ENCODE measurements around the gene EP300. TPM values are rescaled to one million over a fixed set of nuclear protein-coding genes. Genes with fewer than 3 reads are reported as not detected.
A peak's percentile ranks its signal among the peaks of the same experiment; 100 is the strongest.

Gene EP300
- polyA plus RNA-seq, 6 donors from 2014 or later, result 17.0 to 41.3 (median 20.1) TPM

DNA sequence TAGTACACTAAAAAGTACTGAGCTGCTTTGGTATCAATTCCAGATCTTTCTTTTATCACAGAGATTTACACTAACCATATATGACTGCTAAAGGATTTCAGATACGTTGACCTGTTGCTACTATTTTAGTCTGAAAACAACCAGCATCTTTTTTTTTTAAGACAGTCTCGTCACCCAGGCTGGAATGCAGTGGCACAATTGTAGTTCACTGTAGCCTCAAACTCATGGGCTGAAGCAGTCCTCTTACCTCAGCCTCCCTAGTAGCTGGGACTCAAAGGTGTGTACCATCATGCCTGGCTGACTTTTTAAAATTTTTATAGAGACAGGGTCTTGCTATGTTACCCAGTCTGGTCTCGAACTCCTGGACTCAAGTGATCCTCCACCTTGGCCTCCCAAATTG lies 88.5 kb downstream of the EP300 start:
- Mint-ChIP-seq H3K27me3 (no peaks in the 10 kb centered on the region), H3K36me3 (peaks cover 6 to 19% of the 10 kb centered on the region in 2 donors), H3K4me3 (peak overlapping the region in 1 of 8 donors; percentile 66), H3K4me1 (peaks cover 5 to 20% (median 11%) of the 10 kb centered on the region in 3 donors), H3K27ac (peak overlapping the region in 5 of 6 donors; percentile 22 to 72 (median 47)), H3K9me3 (no peaks in the 10 kb centered on the region)
- DNase-seq (no peak), ATAC-seq (ENCODE audit: low read depth in 2 of 2) (no peak)

DNA sequence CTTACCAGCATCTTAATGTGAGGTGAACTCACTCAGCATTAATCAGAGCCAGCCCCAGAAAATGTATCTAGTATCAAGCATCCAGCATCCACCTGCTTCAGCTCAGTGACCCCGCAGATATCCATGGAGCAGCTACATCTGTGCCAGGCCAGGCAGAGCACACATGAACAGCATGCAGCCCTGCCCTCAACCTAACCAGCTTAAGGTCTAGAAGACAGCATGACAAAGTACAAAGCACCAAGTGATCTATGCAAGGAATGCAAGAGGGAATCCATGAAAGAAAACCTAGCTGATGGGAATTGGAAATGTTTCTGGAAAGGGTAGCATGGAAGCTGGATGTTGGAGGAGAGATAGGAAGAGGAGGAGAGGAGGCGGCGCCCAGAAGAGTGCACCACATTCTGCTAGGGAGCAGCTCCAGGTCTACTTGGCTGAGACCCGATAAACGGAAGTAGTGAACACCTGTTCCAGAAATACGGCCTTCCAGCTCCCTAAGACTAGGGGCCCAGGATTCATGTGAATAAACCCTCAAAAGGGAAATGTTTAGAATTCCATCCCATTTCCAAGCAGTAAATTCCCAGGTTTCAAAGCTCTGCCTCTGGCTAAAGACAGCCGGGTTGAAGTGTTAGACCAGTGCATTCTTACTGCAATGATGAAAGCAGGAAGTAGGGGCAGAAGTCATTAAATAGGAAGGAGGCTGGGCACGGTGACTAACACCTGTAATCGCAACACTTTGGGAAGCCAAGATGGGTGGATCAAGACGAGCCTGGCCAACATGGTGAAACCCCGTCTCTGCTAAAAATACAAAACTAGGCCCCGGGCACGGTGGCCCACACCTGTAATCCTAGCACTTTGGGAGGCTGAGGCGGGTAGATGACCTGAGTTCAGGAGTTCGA lies 89.2 kb downstream of the EP300 start:
- Mint-ChIP-seq H3K9me3 (no peaks in the 10 kb centered on the region), H3K27ac (peak overlapping the region in 5 of 6 donors; percentile 47 to 72 (median 59)), H3K27me3 (no peaks in the 10 kb centered on the region), H3K36me3 (peaks cover 6 to 12% of the 10 kb centered on the region in 2 donors), H3K4me1 (peaks cover 5 to 19% (median 7%) of the 10 kb centered on the region in 3 donors), H3K4me3 (peak overlapping the region in 1 of 8 donors; percentile 66)
- DNase-seq (no peak), ATAC-seq (ENCODE audit: low read depth in 2 of 2) (no peak)

DNA sequence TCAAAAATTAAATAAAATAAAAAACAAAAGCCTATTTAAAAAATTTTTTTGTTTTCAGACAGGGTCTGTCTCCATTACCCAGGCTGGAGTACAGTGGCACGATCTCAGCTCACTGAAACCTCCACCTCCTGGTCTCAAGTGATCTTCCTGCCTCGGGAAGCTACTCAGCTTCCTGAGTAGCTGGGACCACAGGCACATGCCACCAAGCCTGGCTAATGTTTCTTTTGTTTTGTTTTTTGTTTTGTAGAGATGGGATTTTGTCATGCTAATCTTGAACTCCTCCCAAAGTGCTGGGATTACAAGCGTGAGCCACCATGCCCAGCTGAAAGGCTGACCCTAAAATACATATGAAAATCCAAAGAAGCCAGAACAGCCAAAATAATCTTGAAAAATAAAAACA lies 92.3 kb downstream of the EP300 start:
- Mint-ChIP-seq H3K36me3 (peaks cover 0 to 3% of the 10 kb centered on the region in 2 donors), H3K27ac (no peak overlapping the region), H3K27me3 (no peaks in the 10 kb centered on the region), H3K9me3 (no peaks in the 10 kb centered on the region), H3K4me1 (peaks cover 0 to 11% (median 3%) of the 10 kb centered on the region in 3 donors), H3K4me3 (no peak overlapping the region)
- ATAC-seq (ENCODE audit: low read depth in 2 of 2) (no peak), DNase-seq (no peak)

DNA sequence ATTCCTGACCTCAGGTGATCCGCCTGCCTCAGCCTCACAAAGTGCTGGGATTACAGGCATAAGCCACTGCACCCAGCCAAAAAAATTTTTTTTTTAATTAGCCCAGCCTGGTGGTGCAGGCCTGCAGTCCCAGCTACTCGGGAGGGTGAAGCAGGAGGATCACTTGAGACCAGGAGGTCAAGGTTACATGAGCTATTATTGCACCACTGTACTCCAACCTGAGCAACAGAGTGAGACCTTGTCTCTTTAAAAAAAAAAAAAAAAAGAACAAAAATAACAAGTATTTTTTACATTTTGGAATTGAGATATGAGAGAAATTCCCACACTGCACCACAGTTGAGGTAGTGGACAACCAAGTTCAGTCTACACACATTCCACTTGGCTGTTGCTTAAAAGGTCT lies 99.1 kb downstream of the EP300 start:
- DNase-seq, result no peak
- no peak overlapping the region for H3K4me3 Mint-ChIP-seq
- H3K36me3 Mint-ChIP-seq, result no peaks in the 10 kb centered on the region
- no peaks in the 10 kb centered on the region for H3K9me3 Mint-ChIP-seq
- H3K27me3 Mint-ChIP-seq, result no peaks in the 10 kb centered on the region
- no peak for ATAC-seq (ENCODE audit: low read depth in 2 of 2)
- peak overlapping the region in 1 of 6 donors; percentile 61 for H3K27ac Mint-ChIP-seq
- H3K4me1 Mint-ChIP-seq, result no peaks in the 10 kb centered on the region

DNA sequence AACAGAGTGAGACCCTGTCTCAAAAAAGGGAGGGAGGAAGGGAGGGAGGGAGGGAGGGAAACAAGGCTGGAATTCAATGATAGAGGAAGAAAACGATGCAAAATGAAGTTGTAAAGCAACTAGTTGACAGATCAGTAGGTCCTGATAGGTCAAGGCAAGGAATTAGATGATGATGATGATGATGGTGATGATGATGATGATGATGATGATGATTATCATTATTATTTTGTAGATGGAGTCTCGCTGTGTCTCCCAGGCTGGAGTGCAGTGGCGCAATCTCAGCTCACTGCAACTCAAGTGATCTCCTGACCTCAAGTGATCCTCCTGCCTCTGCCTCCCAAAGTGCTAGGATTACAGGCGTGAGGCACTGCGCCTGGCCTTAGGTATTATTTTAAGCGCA lies 101.4 kb downstream of the EP300 start:
- peaks cover 9 to 11% (median 10%) of the 10 kb centered on the region in 3 donors for H3K4me1 Mint-ChIP-seq
- no peaks in the 10 kb centered on the region for H3K36me3 Mint-ChIP-seq
- H3K9me3 Mint-ChIP-seq, result no peaks in the 10 kb centered on the region
- peak overlapping the region in 1 of 8 donors; percentile 6 for H3K4me3 Mint-ChIP-seq
- ATAC-seq (ENCODE audit: low read depth in 2 of 2) (no peak), DNase-seq (no peak)
- peak overlapping the region in 1 of 6 donors; percentile 7 for H3K27ac Mint-ChIP-seq
- no peaks in the 10 kb centered on the region for H3K27me3 Mint-ChIP-seq

DNA sequence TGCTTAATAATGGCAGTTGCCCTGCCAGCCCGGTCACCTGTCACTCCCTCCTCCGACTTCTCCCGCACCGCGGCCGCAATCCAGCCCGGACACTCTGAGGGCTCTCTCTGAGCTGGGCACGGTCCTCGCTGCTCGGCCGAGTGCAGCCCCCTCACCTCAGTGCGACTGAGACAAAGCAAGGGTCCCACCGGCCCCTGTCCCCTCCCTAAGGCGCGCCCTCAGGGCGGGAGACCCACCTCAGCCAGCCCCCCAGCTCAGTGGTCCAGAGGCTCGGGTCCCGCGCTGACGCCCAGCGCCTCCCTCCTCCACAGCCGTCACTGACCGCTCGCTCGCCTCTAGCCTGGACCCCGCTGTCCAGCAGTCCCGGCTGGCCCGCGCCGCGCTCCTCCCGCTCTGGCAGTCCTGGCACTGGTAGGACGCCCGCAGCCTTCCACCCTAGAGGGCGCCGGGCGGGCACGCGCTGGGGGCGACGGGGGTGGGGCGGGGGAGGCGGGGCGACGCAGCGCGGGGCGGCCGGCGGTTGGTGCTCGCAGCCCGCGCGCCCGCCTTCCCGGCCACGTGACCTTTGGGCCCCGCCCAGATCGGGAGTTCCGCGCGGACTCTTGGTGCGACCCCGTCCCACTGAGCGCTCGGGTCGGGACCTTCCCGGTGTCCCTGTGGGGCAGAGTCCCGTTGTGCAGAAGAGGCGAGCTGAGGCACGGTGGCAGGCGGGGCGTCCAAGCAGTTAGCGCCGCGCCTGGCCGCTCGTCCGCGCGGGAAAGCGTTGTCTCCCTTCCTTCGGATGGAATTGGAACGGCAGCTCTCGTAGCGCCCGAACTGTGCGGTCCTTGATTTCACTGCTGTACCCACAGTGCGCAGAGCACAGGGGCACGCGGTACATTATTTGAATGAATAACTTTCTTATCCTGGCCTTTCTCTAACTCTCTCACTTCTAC lies 104.9 kb downstream of the EP300 start:
- DNase-seq (peak; percentile 72), ATAC-seq (ENCODE audit: low read depth in 2 of 2) (peak; percentile 88)
- Mint-ChIP-seq H3K27ac (peak overlapping the region in 5 of 6 donors; percentile 0 to 95 (median 71)), H3K4me3 (peak overlapping the region; percentile 81 to 97 (median 90)), H3K4me1 (peaks cover 9 to 11% (median 10%) of the 10 kb centered on the region in 3 donors), H3K9me3 (no peaks in the 10 kb centered on the region), H3K27me3 (peaks cover 0 to 18% (median 0%) of the 10 kb centered on the region in 3 donors), H3K36me3 (no peaks in the 10 kb centered on the region)

DNA sequence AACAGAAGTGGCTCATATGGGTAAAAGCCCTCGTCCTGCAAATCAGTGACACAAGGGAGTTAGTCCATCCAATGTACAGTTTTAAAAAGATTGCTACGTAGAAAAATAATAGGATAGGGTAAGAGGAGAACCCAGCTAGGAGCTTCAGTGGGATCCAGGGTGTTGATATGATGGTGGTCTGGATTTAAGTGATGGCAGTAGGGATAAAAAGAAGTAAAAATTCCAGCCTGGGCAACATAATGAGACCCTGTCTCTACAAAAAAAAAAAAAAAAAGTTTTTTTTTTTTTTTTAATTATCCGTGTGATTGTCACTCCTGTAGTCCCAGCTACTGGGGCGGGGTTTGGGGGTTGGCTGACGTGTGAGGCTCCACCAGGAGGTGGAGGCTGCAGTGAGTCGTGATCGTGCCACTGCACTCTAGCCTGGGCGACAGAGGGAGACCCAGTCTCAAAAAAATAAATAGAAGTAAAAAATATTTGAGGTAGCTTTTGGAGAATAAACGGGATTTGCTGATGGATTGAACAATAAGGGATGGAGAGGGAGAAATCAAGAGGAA lies 105.7 kb downstream of the EP300 start:
- Mint-ChIP-seq H3K9me3 (peaks cover 0 to under 1% (median 0%) of the 10 kb centered on the region in 7 donors), H3K4me3 (peak overlapping the region; percentile 81 to 97 (median 90)), H3K36me3 (no peaks in the 10 kb centered on the region), H3K27ac (peak overlapping the region in 5 of 6 donors; percentile 0 to 95 (median 71)), H3K4me1 (peaks cover 9 to 11% (median 10%) of the 10 kb centered on the region in 3 donors), H3K27me3 (peaks cover 0 to 18% (median 0%) of the 10 kb centered on the region in 3 donors)
- DNase-seq (no peak), ATAC-seq (ENCODE audit: low read depth in 2 of 2) (peak in 1 of 2 donors; percentile 17)

DNA sequence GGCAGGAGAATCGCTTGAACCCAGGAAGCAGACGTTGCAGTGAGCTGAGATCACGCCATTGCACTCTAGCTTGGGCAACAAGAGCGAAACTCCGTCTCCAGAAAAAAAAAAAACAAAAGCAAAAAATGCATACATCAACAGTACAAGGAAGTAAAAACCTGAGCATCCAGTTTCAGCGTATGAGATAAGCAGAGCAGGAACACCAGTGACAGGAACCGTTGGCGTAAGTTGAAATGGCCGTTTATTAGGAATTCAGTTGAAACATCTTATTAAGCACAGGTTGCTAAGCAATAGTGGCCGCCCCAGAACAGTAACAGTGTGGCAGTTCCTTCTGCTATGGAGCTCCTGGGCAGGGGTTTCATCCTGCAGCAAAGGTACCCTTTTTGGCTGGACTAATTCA lies 108.7 kb downstream of the EP300 start:
- Mint-ChIP-seq H3K27me3 (peaks cover 0 to 26% (median 3%) of the 10 kb centered on the region in 3 donors), H3K36me3 (peaks cover 0 to 6% of the 10 kb centered on the region in 2 donors), H3K27ac (no peak overlapping the region), H3K4me1 (peaks cover 27 to 28% (median 28%) of the 10 kb centered on the region in 3 donors), H3K9me3 (peaks cover 0 to 1% (median 0%) of the 10 kb centered on the region in 7 donors), H3K4me3 (peak overlapping the region in 2 of 8 donors; percentile 26 to 33)
- no peak for ATAC-seq (ENCODE audit: low read depth in 2 of 2)
- no peak for DNase-seq

DNA sequence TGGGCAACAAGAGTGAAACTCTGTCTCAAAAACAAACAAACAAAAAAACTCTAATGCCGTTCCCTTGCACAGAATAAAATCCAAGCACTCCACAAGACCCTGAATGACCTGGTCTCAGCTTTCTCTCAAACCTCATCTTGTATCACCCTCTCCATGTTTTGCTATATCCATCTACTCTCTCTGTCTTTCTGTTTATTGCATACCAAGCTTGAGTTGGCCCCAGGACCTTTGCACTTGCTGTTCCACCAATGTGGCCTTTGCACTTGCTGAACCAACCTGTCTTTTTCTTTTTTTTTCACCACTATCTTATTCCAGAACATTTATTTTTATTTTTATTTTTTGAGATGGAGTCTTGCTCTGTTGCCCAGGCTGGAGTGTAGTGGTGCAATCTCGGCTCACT lies 110.7 kb downstream of the EP300 start:
- Mint-ChIP-seq H3K27ac (no peak overlapping the region), H3K9me3 (peaks cover 0 to 1% (median 0%) of the 10 kb centered on the region in 7 donors), H3K4me3 (no peak overlapping the region), H3K36me3 (peaks cover 0 to 6% of the 10 kb centered on the region in 2 donors), H3K27me3 (peaks cover 0 to 26% (median 3%) of the 10 kb centered on the region in 3 donors), H3K4me1 (peaks cover 25 to 42% (median 40%) of the 10 kb centered on the region in 3 donors)
- ATAC-seq (ENCODE audit: low read depth in 2 of 2) (no peak), DNase-seq (no peak)

DNA sequence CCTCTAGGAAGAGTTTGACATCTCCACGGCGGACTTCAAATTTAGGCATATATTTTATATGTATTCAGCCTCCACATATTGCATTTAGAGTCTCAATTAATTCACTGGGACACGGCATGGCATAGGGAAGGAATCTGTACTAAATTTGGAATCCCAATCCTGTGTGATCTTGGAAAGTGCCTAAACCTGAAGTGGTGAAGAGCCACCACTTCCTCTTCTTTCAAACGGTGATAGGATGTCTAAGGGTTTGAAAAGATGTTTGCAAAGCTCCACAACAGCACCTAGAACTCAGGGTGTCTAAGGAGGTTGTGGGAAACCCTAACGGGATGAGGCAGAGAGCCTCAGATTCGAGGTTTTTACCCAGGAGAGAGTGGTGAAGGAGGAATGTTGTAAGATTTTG lies 111.7 kb downstream of the EP300 start:
- peaks cover 20 to 37% (median 36%) of the 10 kb centered on the region in 3 donors for H3K4me1 Mint-ChIP-seq
- H3K27me3 Mint-ChIP-seq, result peaks cover 0 to 26% (median 3%) of the 10 kb centered on the region in 3 donors
- DNase-seq, result no peak
- ATAC-seq (ENCODE audit: low read depth in 2 of 2), result no peak
- peak overlapping the region in 4 of 6 donors; percentile 53 to 91 (median 88) for H3K27ac Mint-ChIP-seq
- peaks cover 0 to 6% of the 10 kb centered on the region in 2 donors for H3K36me3 Mint-ChIP-seq
- H3K9me3 Mint-ChIP-seq, result peaks cover 0 to 1% (median 0%) of the 10 kb centered on the region in 7 donors
- H3K4me3 Mint-ChIP-seq, result peak overlapping the region in 7 of 8 donors; percentile 48 to 95 (median 70)

DNA sequence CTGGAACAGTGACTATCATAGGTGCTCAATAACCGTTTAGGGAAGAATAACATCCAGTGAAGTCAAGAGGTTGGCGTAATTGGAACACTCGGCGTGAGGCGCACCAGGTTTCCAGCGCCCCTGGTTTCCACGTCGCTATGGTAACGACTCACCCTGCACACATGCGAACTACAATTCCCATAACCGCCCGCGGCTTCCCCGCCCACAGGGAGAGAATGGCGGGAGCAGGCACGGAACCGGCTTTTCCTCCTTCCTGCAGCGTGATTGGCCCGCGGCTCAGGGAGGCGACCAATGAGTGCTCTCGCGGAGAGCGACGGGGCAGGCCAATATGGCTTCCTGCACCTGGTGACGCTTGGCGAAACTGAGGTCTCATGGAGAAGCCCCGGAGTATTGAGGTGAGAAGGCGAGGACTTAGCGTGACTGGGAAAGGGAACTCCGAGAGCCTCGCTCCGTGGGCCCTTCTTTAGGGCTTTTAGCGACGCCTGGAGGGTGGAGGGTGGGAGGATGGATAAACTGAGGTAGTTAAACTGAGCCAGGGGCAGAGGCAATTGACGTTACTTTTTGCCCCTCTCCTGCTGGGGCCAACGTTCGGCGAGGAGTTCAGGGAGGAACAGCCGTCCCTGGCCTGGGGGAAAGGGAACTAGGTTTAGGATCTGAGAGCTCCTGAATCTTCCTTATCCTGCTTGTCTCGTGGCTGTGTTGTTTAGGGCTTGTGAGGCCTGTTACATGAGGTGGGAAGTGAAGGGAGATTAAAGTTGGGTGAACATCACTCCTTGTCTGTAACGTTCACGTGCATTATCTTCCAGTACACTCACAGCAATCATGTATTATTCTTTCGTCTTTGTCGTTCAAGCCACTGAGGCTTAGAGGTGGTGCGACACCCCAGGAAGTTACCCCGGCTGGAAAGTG lies 112.9 kb downstream of the EP300 start, which contains the start of gene L3MBTL2:
Gene L3MBTL2 (plus strand): TSS at position 321 of the 909 bp plus-strand sequence. CDS start 51 bp downstream, at position 372.
- DNase-seq, result peak; percentile 97
- Mint-ChIP-seq H3K9me3 (peaks cover 0 to 1% (median 0%) of the 10 kb centered on the region in 7 donors), H3K4me3 (peak within 1 kb of the TSS; percentile 90 to 99 (median 97)), H3K4me1 (peaks cover 24 to 43% (median 41%) of the 10 kb centered on the region in 3 donors), H3K36me3 (peaks cover 8 to 11% of the 10 kb centered on the region in 2 donors), H3K27me3 (peaks cover 0 to 18% (median 3%) of the 10 kb centered on the region in 3 donors), H3K27ac (peak within 1 kb of the TSS; percentile 53 to 98 (median 93))
- peak; percentile 98 to 99 for ATAC-seq (ENCODE audit: low read depth in 2 of 2)

DNA sequence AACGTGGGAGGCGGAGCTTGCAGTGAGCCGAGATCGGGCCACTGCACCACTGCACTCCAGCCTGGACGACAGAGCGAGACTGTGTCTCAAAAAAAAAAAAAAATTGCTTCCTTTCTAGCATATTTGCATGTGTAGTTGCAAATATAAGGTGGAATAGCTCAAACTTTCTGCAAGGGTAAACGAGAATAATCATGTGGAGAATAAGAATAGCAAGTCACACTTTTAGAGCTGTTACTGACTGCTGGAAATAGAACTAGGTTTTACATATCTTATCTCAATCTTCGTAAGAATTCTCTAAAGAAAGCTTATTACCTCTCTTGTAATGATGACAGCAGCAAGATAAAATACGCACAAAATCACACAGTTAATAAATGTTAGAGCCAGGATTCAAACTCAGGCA lies 114.3 kb downstream of the EP300 start:
- Mint-ChIP-seq H3K36me3 (peaks cover 8 to 11% of the 10 kb centered on the region in 2 donors), H3K9me3 (peaks cover 0 to 1% (median 0%) of the 10 kb centered on the region in 7 donors), H3K27me3 (peaks cover 0 to 8% (median 3%) of the 10 kb centered on the region in 3 donors), H3K4me3 (peak overlapping the region in 6 of 8 donors; percentile 38 to 99 (median 46)), H3K27ac (no peak overlapping the region), H3K4me1 (peaks cover 24 to 43% (median 41%) of the 10 kb centered on the region in 3 donors)
- DNase-seq (no peak), ATAC-seq (ENCODE audit: low read depth in 2 of 2) (no peak)

Measured in naive B cell (primary cell).